WI38 (cell line): ENCODE data around the gene GRID1.

Source experiments
- H3K4me3 ChIP-seq: 2 replicates; pipeline ENCODE4 v1.5.1; 2011; ENCODE audit warnings: low read depth, mild to moderate bottlenecking, control low read depth, low read length
- TF ChIP-seq, protein P1 (sequence below): IDR thresholded peaks from 2 replicates; pipeline ENCODE4 v1.5.1; 2012; ENCODE audit warnings: low read depth, mild to moderate bottlenecking, control low read depth, low read length

GRID1 gene

DNA sequence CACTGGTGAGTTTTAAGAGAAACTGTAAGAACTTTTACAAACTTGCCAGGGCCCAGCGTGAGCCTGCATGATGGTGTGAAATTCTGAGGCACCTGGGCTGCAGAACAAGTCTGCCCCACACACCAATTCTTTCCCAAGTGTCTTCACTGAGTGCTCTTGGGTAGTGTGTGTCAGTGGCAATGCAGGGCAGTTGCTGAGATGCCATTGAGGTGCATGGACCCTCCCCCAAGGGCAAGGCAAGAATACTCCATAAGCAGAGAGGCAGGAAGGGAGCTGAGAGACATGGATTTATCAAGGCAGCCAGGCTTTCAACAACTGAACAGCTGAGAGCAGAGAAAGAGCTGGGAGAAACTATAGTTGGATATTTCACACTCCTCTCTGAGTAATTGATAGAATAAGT is 801.2 kb downstream of the GRID1 start:
- TF ChIP-seq, protein P1, sequence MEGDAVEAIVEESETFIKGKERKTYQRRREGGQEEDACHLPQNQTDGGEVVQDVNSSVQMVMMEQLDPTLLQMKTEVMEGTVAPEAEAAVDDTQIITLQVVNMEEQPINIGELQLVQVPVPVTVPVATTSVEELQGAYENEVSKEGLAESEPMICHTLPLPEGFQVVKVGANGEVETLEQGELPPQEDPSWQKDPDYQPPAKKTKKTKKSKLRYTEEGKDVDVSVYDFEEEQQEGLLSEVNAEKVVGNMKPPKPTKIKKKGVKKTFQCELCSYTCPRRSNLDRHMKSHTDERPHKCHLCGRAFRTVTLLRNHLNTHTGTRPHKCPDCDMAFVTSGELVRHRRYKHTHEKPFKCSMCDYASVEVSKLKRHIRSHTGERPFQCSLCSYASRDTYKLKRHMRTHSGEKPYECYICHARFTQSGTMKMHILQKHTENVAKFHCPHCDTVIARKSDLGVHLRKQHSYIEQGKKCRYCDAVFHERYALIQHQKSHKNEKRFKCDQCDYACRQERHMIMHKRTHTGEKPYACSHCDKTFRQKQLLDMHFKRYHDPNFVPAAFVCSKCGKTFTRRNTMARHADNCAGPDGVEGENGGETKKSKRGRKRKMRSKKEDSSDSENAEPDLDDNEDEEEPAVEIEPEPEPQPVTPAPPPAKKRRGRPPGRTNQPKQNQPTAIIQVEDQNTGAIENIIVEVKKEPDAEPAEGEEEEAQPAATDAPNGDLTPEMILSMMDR: no peak

DNA sequence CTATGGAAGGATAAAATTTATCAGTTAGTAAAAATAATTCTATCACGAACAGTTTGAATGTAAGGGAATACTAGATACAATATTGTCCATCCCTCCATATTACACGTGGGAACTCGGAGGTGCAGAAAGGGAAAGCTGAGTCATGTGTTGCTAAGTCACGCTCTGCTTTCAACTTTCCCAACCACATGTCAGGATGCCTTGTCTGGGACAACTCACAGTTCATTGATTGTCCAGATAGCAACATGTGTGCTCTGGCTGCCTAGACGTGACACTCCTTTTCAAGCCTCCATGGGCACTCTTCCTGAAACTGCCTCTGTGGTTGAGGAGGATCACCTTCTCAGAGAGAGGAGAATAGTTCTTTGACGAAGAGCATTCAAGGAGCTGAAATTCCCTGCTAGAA is 808.1 kb downstream of the GRID1 start:
- TF ChIP-seq, protein P1: no peak
- no peak overlapping the region for H3K4me3 ChIP-seq

More for the DNA sequence above, 801.2 kb downstream of the GRID1 start:
- no peak overlapping the region for H3K4me3 ChIP-seq

DNA sequence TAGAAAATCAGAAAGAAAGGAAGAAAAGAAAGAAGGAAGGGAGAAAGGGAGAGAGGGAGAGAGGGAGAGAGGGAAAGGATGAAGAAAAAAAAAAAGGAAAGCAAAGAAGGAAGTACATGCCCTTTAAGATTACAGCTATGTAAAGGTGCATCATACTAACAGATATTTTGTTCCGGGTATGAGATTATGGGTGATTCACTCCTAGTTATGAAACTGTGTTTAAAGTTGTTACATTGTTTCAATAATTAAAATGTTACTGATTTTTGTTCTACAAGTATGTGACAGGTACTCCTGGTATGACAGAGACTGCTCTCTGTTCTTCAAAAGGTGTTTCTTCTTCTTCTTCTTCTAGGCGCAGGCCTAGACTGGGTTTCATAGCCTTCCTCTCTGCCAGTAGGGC is 808.9 kb downstream of the GRID1 start:
- TF ChIP-seq, protein P1: no peak
- H3K4me3 ChIP-seq: no peak overlapping the region

DNA sequence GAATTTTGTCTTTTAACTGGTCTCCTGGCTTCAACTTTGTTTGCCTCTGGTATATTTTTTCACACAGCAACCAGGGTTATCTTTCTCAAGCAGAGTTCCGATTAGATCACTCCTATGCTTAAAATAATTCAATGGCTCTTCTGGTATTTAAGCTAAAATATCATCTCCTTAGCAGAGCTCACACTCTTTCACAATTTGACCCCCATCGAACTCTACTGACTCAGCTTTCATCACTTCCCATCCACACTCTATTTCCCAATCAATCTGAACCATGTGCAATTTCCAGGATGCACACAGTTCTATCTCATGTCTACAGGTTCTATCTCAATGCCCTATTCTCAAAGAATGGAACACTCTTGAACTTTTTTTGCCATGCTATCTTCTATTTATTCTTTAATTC is 809.5 kb downstream of the GRID1 start:
- TF ChIP-seq, protein P1: no peak

More for the DNA sequence above, 809.5 kb downstream of the GRID1 start:
- no peak overlapping the region for H3K4me3 ChIP-seq
